HG02642 (cell line): ENCODE data around the gene DGUOK.
"Not testable (repeated sequence)": the region's sequence is repeated elsewhere in the genome, so short reads cannot be mapped to it uniquely, and the experiment has no call there.

ENCODE experiments used
- ATAC-seq: cut with Tn5 transposase; IDR thresholded peaks from one replicate; pipeline ENCODE4 v1.9.1; 2021; ENCODE audit warnings: mild to moderate bottlenecking; ENCODE audit not compliant: unreplicated experiment, poor library complexity

Gene DGUOK

GRCh38 chr2:73919596-73920228 lies 7.0 kb upstream of the DGUOK start:
- ATAC-seq: no peak

GRCh38 chr2:73920577-73921545 lies 5.8 kb upstream of the DGUOK start:
- peak; percentile 46 for ATAC-seq

GRCh38 chr2:73921581-73921980 lies 5.1 kb upstream of the DGUOK start:
- ATAC-seq: no peak

GRCh38 chr2:73922681-73923080 lies 4.0 kb upstream of the DGUOK start:
- no peak for ATAC-seq

- ATAC-seq: no peak
Observed at GRCh38 chr2:73925033-73925704, 1.5 kb upstream of the DGUOK start.

- no peak for ATAC-seq
Observed at GRCh38 chr2:73925853-73926492, 707 bp upstream of the DGUOK start.

GRCh38 chr2:73927344-73927743 lies 664 bp downstream of the DGUOK start:
- no peak for ATAC-seq

GRCh38 chr2:73928963-73929347 lies 2.3 kb downstream of the DGUOK start:
- no peak for ATAC-seq

- no peak for ATAC-seq
Observed at GRCh38 chr2:73930386-73930785, 3.7 kb downstream of the DGUOK start.

- ATAC-seq: no peak
Observed at GRCh38 chr2:73931531-73932500, 5.1 kb downstream of the DGUOK start.

GRCh38 chr2:73933194-73933593 lies 6.5 kb downstream of the DGUOK start:
- no peak for ATAC-seq

GRCh38 chr2:73935641-73936040 lies 9.0 kb downstream of the DGUOK start:
- ATAC-seq: no peak

- ATAC-seq: no peak
Observed at GRCh38 chr2:73937103-73937885, 10.6 kb downstream of the DGUOK start.

- no peak for ATAC-seq
Observed at GRCh38 chr2:73937899-73938298, 11.2 kb downstream of the DGUOK start.

- no peak for ATAC-seq
Observed at GRCh38 chr2:73938718-73939352, 12.2 kb downstream of the DGUOK start.

- no peak for ATAC-seq
Observed at GRCh38 chr2:73939419-73939818, 12.7 kb downstream of the DGUOK start.

GRCh38 chr2:73940066-73940465 lies 13.4 kb downstream of the DGUOK start:
- not testable (repeated sequence) for ATAC-seq

- ATAC-seq: no peak
Observed at GRCh38 chr2:73942664-73943063, 16.0 kb downstream of the DGUOK start.
